GM21515 (cell line): ENCODE results near the gene APOL1.
"Not testable (repeated sequence)": the region's sequence is repeated elsewhere in the genome, so short reads cannot be mapped to it uniquely, and the experiment has no call there.

Experiments
- ATAC-seq: cut with Tn5 transposase; IDR thresholded peaks from one replicate; pipeline ENCODE4 v1.9.1; 2021; ENCODE audit not compliant: unreplicated experiment

APOL1 gene

GRCh38 chr22:36290391-36291075, 37.6 kb downstream of the APOL1 start:
- ATAC-seq, result not testable (repeated sequence)

GRCh38 chr22:36291831-36292740, 39.2 kb downstream of the APOL1 start:
- ATAC-seq, result no peak

- no peak for ATAC-seq
These were observed 40.0 kb downstream of the APOL1 start for GRCh38 chr22:36292823-36293530.

DNA sequence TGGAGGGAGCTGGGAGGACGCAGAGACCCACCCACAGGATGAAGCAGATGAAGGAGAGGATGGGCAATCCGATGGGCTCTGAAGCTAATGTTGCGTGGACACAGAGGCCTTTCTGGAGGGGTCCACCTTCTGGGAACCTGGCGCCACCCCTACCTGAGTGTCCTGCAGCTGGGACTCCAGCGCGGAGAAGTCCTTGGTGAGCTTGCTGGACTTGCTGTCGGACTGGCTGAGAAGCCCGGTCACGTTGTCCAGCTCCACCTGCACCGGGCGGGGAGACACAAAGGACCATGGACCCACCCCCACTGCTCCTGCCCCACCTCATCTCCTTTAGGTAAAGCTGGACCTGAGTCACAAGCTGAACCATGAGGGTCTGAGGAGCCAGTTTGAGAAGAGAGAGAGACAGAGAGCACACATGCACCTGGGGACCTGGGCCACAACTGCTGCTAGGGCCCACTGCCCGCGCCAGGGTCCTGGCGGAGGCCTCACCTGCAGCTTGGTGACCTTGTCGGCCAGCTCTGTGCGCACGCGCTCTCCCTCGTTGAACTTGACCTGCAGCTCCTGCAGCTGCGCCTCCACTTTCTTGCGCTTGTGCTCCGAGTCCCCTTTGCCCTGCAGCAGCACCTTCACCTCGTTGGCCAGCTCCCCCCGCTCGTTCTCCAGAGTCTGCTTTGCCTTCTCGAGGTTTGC, 40.8 kb downstream of the APOL1 start:
- ATAC-seq, result no peak

- ATAC-seq, result no peak
These were observed 41.3 kb downstream of the APOL1 start for GRCh38 chr22:36294293-36294620.

GRCh38 chr22:36294801-36295200, 41.9 kb downstream of the APOL1 start:
- no peak for ATAC-seq

DNA sequence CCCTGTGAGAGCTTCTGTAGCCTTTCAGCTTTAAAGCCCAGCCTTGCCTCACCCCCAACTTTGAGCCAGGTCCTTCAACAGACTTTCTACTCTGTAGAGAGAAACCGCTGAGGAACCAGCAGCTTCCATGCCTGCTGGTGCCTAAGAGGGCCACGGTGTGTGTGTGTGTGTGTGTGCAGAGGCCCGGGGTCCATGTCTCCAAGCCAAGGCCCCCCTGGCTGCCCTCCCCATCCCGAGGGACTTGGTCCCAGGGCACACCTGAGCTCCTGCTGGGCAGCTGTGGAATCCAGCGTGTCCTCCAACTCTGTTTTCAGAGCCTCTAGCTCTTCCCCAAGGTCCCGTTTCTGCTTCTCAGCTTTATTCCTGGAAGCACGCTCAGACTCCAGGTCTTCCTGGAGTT, 42.3 kb downstream of the APOL1 start:
- no peak for ATAC-seq

- no peak for ATAC-seq
These were observed 43.8 kb downstream of the APOL1 start for GRCh38 chr22:36296690-36297089.

- no peak for ATAC-seq
These were observed 44.6 kb downstream of the APOL1 start for GRCh38 chr22:36297568-36297967.

DNA sequence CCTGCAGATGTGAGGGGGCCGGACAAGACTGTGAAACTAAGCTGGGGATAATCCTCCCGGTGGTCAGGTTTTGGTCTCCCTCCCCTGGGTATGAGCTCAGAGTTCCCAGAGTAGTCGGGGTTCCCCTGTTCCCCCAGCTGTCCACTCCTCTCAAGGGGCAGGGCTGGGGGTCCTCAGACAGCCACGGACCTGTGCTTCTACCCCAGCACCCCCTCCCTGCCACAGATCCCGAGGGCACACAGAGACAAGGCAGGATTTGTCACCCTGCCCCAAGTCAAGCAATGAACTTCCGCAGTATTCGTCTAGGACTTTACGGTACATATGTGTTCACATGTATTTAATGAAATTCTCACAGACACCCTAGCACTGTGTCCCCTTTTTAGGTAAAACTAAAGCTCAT, 45.2 kb downstream of the APOL1 start:
- ATAC-seq, result no peak

- ATAC-seq, result no peak
These were observed 45.7 kb downstream of the APOL1 start for GRCh38 chr22:36298601-36299000.

DNA sequence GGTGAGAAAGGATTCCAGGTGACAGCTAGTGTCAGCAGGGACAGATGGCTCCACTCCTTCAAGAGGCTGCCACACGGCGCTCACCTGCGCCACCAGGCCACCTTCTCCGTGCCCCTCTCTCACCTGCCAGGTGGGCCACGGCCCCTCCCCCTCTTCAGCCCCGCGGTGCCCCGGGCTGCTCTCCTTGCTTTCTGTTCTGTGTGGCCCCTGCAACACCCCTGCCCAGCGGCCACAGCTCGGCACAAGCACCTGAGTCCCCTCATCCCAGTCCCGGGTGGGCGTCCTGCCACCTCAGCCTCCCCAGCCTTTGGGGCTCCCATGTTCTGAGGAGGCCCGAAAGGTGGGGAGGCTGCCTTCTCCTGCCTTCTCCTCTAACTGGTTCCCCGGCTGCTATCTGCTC, 46.4 kb downstream of the APOL1 start:
- ATAC-seq, result no peak

DNA sequence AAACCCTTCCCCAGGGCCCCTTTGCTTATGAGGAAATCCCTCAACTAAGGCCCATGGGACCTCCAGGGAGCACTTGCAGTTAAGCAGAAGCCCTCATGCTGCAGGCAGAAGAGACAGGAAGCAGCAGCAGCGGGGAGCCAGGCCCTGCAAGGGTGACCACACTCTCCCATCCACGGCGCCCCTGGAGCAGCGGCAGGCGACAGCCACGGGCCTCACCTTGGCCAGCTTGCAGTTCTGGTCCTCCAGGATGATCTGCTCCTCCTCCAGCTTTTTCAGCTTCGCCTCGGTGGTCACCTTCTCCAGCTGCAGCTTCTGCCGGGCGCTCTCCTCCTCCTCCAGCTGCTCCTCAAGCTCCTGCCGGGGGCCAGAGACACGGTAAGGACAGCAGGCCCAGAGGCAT, 47.0 kb downstream of the APOL1 start:
- no peak for ATAC-seq

- ATAC-seq, result no peak
These were observed 47.7 kb downstream of the APOL1 start for GRCh38 chr22:36300396-36301212.

DNA sequence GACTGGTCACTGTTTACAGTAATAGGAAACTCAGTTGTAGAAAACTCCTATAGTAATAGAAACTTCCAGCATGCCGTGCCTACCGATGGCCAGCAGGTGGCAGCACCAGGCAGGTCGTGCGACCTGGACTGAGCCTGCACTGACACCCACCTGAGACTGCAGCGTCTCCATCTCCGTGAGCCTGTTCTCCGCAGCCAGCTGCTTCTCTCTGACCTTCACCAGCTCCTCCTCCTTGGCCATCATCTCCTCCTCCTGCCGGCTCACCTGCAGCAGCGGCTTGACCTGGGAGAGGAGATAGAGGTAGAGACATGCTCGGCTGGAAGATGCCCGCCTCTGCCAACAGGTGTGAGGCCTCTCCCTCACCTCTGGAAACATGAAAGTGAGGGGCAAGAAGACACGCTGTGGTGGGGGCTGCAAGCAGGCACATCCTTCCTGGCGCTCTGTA, 48.5 kb downstream of the APOL1 start:
- no peak for ATAC-seq

GRCh38 chr22:36301851-36302250, 48.9 kb downstream of the APOL1 start:
- no peak for ATAC-seq

GRCh38 chr22:36302439-36303114, 49.6 kb downstream of the APOL1 start:
- ATAC-seq, result no peak

GRCh38 chr22:36303115-36303467, 50.2 kb downstream of the APOL1 start:
- ATAC-seq, result no peak

GRCh38 chr22:36303874-36304273, 50.9 kb downstream of the APOL1 start:
- ATAC-seq, result no peak

DNA sequence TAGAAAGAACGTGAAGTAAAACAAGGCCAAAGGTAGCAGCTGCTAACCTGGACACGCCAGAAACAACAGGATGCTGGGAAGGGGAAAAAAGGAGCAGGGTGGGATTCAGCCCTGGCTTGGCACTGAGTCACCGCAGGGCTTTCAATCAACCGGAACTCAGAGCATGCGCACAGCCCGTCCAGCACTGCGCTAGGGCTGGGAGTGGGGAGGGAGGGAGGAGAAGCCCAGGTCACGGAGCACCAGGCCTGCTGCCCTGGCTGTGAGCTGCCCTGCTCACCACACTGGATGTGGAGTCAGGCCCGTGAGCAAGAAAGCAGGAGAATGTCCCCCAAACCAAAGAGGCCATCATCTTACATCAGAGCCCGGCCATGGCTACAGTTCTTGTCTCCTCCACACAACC, 51.5 kb downstream of the APOL1 start:
- ATAC-seq, result no peak
